Hindlimb muscle (tissue), 1 donor: ENCODE results near the gene SERINC2. TPM values are rescaled to one million over a fixed set of nuclear protein-coding genes. Genes with fewer than 3 reads are reported as not detected.

ENCODE experiments used
- DNase-seq: peaks from one replicate; pipeline ENCODE4 v3.0.0-alpha.2; 2013
- polyA plus RNA-seq: library from polyadenylated mRNA; unstranded; fragments of 120-200 nt; gene quantifications from one replicate; pipeline ENCODE4 v1.2.1, GENCODE V29; 2013; ENCODE audit not compliant: insufficient read length

Gene SERINC2
- polyA plus RNA-seq, 1 donor, result 45.1 TPM

DNA sequence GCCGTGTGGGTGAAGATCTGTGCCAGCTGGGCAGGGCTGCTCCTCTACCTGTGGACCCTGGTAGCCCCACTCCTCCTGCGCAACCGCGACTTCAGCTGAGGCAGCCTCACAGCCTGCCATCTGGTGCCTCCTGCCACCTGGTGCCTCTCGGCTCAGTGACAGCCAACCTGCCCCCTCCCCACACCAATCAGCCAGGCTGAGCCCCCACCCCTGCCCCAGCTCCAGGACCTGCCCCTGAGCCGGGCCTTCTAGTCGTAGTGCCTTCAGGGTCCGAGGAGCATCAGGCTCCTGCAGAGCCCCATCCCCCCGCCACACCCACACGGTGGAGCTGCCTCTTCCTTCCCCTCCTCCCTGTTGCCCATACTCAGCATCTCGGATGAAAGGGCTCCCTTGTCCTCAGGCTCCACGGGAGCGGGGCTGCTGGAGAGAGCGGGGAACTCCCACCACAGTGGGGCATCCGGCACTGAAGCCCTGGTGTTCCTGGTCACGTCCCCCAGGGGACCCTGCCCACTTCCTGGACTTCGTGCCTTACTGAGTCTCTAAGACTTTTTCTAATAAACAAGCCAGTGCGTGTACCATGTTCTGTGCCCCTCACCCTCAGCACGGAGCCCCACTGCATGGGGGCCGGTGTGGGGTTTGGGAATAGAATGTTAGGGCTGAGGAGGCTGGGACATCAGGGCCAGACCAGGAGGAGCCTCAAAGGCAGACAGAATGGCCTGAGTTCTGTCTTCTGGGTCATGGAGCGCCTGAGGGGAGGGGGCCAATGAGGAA, 21.3 kb downstream of the SERINC2 start:
- no peak for DNase-seq

DNA sequence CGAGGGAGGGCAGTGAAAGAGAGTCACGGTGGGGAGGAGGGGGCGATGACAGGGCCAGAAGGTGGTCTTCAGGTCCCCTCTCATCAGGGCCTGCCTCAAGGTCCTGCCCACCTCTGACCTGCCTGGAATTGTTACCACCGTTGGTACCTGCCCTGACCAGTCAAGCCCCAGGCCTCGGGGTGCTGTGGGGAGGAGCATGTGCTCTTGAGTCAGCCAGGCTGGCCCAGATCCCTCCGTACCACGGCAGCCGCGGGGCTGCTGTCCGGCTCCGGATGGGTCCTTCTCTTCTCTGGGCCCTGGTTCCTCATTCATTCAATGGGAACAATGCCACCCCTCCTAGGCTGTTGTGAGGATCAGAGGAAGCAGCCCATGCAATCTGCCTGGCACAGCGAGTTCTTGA, 22.0 kb downstream of the SERINC2 start:
- DNase-seq, result no peak

GRCh38 chr1:31435471-31436409, 22.7 kb downstream of the SERINC2 start:
- no peak for DNase-seq

- DNase-seq, result no peak
Measured at GRCh38 chr1:31436596-31437432, 23.8 kb downstream of the SERINC2 start.

GRCh38 chr1:31437433-31438037, 24.5 kb downstream of the SERINC2 start:
- DNase-seq, result no peak

GRCh38 chr1:31439276-31439675, 26.3 kb downstream of the SERINC2 start:
- no peak for DNase-seq

DNA sequence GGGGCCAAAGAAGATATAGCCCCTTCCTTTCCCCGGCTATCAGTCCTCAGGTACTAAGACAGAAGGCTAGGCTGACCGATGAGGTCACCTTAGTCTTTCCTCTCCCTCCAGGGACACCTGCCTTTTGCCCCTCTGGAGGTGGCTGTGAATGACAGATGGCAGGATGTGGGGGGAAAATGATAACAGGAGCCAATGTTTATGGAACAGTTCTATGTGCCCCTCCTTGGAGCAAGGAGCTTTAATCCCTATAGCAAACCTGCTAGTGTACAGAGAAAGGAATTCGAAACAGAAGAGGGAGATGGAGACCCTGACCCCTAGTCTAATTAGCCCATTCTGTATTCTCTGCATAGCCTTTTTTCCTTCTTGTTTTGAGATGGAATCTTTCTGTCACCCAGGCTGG, 28.1 kb downstream of the SERINC2 start:
- DNase-seq, result no peak

GRCh38 chr1:31441558-31441957, 28.5 kb downstream of the SERINC2 start:
- no peak for DNase-seq

GRCh38 chr1:31441970-31442647, 29.1 kb downstream of the SERINC2 start:
- DNase-seq, result no peak

DNA sequence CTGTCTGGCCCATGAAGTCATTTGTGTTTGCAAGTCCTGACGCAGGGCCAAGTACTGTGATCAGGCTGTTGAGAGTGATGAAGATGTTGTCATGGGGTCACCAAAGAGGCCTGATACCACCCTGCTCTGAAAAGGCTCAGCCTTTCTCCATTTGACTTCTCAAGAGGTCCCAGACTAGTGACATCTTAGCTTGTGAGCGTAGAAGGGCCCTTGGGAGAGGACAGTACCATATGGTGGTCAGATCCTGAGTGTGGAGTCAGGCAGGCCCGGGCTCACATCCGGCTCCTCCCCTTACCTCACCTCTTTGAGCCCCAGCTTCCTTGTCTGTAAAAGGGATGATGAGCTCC, 29.6 kb downstream of the SERINC2 start:
- no peak for DNase-seq

GRCh38 chr1:31443673-31444072, 30.7 kb downstream of the SERINC2 start:
- DNase-seq, result no peak

GRCh38 chr1:31444725-31445448, 31.9 kb downstream of the SERINC2 start:
- DNase-seq, result no peak

DNA sequence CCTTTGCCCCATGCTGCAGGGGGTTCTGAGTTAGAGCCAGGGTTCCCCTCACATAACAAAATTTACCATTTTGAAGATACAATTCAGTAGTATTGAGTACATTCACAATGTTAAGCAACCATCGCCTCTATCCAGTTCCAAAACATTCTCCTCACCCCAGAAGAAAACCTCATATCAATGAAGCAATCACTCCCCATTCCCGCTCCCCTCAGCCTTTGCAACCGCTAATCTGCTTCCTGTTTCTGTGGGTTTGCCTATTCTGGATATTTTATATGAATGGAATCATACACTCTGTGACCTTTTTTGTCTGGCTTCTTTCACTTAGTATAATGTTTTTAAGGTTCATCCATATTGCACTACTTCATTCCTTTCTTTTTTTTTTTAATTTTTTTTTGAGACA, 32.9 kb downstream of the SERINC2 start:
- no peak for DNase-seq

DNA sequence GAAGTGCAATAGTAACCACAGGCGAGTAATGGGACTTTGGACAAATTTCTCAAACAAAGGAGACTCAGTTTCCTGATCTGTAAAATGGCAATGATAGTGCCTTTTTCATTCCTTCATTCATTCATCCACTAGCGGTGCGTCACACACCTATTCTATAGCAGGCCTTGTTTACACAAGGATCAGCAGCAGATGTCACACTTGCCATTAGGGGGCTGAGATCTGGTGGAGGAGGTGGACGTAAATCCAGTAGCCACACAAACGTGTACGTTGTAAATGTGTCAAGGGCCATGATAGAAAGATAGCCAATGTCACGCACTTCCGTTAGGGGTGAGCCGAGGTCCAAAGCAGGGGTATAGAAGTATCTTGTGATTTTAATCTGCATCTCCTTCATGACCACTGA, 34.2 kb downstream of the SERINC2 start:
- no peak for DNase-seq

DNA sequence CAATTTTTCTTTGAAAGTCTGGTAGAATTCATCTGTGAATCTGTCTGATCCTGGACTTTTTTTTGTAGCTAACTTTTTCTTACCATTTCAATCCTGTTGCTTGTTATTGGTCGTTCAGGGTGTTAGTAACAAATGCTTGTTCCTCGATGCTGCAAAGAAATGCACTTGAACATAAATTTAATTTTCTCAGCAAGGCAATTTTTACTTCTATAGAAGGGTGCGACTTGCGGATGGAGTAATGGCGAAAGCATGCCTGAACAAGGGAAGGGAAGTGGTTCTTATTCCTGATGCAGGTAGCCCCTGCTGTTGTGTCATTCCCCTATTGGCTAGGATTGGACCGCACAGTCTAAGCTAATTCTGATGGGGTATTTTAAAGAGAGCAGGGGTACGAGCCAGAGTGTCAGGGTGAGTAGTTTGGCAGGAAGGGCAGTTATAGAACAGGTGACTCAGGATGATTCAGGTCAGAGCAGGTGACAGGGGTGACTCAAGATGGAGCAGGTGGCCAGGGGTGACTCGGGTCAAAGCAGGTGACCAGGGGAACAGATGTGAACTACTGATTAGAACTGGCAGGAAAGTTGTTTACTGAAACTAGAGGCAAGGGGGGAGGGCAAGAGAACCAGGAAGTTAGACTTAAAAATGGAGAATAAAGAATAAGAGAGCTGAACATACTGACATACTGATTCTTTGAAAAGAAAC, 40.5 kb downstream of the SERINC2 start:
- no peak for DNase-seq

GRCh38 chr1:31458287-31458896, 45.4 kb downstream of the SERINC2 start:
- DNase-seq, result no peak

- no peak for DNase-seq
Measured at GRCh38 chr1:31460027-31460426, 47.0 kb downstream of the SERINC2 start.

DNA sequence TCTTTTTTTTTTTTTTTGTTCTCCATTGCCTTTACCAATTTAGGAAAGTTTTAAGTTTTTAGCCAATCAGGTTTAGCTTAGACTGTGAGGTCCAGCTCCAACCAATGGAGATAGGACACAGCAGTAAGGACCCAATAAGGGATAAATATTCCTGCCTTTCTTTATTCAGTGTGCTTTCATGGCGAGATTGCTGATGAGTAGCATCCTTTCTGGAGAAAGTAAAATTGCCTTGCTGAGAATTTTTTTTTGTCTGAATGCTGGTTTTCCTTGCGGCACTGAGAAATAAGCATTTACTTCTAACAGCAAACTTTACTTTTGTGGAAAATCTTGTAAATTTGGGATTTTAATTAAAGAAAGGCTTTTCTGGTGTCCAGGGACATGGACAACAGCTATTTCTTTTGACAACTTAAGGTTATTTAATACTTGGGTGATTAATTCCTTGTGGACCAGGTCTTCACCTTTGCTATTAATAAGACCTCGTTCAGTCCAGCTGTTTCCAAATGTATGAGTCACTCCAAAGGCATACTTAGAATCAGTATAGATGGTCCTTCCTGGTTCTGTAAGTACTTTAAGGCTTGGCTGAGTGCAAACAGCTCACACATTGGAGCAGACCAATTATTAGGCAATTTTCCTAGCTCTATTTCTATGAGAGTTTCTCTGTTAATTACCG, 54.1 kb downstream of the SERINC2 start:
- no peak for DNase-seq

- DNase-seq, result no peak
Measured at GRCh38 chr1:31470794-31471315, 57.8 kb downstream of the SERINC2 start.
